ENCODE data around the gene SFSWAP. TPM values are rescaled to one million over a fixed set of nuclear protein-coding genes. Genes with fewer than 3 reads are reported as not detected.

The SFSWAP gene
- total RNA-seq, 1 donor from 2014 or later = 24.3 TPM

GRCh38 chr12:131787143-131787660, 76.3 kb downstream of the SFSWAP start:
- no peak overlapping the region for H3K4me3 ChIP-seq (ENCODE audit: low read depth, low read length)
- DNase-seq (ENCODE audit: low read depth) = no peak
- no peak for TF ChIP-seq CTCF (conservative IDR thresholded peaks at IDR 0.05; ENCODE audit: low read depth, low read length)

GRCh38 chr12:131788070-131788469, 77.2 kb downstream of the SFSWAP start:
- DNase-seq (ENCODE audit: low read depth) = no peak
- no peak overlapping the region for H3K4me3 ChIP-seq (ENCODE audit: low read depth, low read length)
- TF ChIP-seq CTCF (conservative IDR thresholded peaks at IDR 0.05; ENCODE audit: low read depth, low read length) = no peak

- TF ChIP-seq CTCF (conservative IDR thresholded peaks at IDR 0.05; ENCODE audit: low read depth, low read length) = no peak
- no peak overlapping the region for H3K4me3 ChIP-seq (ENCODE audit: low read depth, low read length)
- no peak for DNase-seq (ENCODE audit: low read depth)
These were observed 78.7 kb downstream of the SFSWAP start for GRCh38 chr12:131789638-131790037.

DNA sequence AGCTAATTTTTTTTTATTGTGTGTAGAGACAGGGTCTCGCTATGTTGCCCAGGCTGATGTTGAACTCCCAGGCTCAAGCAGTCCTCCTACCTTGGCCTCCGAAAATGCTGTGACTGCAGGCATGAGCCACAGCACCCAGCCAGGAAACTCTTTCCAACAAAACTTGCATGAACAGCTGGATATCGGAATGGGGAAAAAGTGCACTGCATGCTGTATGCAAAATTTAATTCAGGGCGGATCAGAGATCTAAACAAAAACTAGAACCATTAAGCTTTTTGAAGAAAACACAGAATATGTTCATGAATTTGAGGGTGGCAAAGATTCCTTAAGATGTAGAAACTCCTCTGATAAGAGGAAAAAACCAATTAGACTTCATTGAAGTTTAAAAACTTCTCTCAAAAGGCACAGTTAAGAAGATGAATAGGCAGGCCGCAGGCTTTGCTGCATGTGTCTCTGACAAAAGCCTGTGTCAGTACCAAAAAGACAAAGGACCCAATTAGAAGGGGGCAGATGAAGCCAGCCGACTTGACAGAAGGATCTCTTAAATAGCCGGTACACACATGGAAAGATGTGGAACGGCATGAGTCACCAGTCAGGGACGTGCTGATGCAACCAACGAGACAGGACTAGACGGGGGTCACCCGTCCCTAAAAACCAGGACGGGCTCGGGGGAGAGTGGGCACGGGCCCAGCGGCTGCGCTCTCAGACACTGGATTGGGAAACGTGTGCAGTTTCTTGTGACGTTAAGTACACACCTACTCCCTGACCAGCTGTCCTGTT, 82.5 kb downstream of the SFSWAP start:
- no peak overlapping the region for H3K4me3 ChIP-seq (ENCODE audit: low read depth, low read length)
- TF ChIP-seq CTCF (conservative IDR thresholded peaks at IDR 0.05; ENCODE audit: low read depth, low read length) = no peak
- no peak for DNase-seq (ENCODE audit: low read depth)

DNA sequence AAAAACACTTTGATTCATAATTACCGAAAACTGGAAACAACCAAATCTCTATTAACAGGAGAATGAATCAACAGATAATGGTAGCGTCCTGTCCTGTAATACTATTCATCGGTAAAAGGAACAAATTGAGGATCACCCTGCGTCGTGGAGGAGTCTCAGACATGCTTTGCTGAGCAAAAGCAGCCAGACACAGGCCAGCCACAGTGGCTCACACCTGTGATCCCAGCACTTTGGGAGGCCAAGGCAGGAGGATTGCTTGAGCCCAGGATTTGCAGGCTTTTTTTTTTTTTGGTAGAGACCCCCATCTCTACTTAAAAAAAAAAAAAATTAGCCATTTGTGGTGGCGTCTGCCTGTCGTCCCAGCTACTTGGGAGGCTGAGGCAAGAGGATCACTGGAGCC, 83.2 kb downstream of the SFSWAP start:
- no peak for TF ChIP-seq CTCF (conservative IDR thresholded peaks at IDR 0.05; ENCODE audit: low read depth, low read length)

DNA sequence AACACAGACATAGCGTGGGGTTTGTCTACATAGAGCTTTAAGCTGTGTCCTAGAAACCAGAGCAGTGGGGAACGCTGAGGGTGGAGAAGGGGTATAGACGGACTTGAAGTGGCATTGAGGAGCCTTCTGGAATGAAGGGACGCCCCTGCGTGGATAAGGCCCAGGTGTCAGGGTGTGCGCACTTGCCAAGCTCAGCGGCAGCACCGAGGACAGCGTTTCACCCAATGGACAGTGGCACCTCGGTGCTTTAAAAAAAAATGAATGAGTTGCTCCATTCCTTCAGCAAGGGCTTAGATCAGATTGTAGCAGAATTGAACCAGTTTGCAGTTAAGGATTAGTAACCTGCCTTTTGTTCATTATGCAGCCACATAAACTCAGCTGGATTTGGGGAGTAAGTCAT, 83.7 kb downstream of the SFSWAP start:
- no peak overlapping the region for H3K4me3 ChIP-seq (ENCODE audit: low read depth, low read length)
- no peak for DNase-seq (ENCODE audit: low read depth)
- TF ChIP-seq CTCF (conservative IDR thresholded peaks at IDR 0.05; ENCODE audit: low read depth, low read length) = no peak

More for the DNA sequence above, 83.2 kb downstream of the SFSWAP start:
- no peak overlapping the region for H3K4me3 ChIP-seq (ENCODE audit: low read depth, low read length)
- DNase-seq (ENCODE audit: low read depth) = no peak

DNA sequence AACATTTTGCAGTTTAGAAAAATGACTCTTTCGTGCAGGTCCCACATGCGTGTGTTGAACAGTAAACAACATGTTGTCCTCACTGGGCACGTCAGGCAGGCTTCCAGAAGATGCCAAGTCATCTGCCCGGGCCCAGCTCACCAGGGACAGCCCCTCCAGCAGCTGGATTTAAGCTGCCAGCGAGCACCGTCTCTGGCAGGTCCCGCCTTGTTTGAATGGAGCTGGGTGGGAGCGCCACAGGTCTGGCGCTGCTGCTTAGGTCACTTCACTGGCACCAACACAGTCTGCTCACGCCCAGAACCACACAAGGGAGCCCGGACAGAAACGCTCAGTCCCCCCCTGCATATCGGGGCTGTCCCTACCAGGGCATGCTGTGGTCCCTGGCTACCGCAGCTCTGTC, 84.2 kb downstream of the SFSWAP start:
- no peak overlapping the region for H3K4me3 ChIP-seq (ENCODE audit: low read depth, low read length)
- no peak for TF ChIP-seq CTCF (conservative IDR thresholded peaks at IDR 0.05; ENCODE audit: low read depth, low read length)
- no peak for DNase-seq (ENCODE audit: low read depth)

All from epithelial cell of proximal tubule (primary cell).